Karpas-422 (cell line): Measurements from ENCODE around the gene AGMAT. TPM values are rescaled to one million over a fixed set of nuclear protein-coding genes. Genes with fewer than 3 reads are reported as not detected.

Experiments used
- DNase-seq: peaks from one replicate; pipeline ENCODE4 v3.0.0-alpha.2; 2015
- H2AFZ ChIP-seq: fragments of 200-600 bp; sonication (generic); 2 replicates; pipeline ENCODE4 v1.6.1; 2014; ENCODE audit warnings: antibody characterized with exemption, low read length, mixed read lengths
- H3K27ac ChIP-seq: fragments of 200-600 bp; sonication (generic); 2 replicates; pipeline ENCODE4 v1.5.1; 2014; ENCODE audit warnings: mild to moderate bottlenecking, low read length, moderate library complexity
- H3K27me3 ChIP-seq: fragments of 200-600 bp; sonication (generic); 2 replicates; pipeline ENCODE4 v1.6.1; 2014; ENCODE audit warnings: low read length, mixed read lengths
- H3K36me3 ChIP-seq: fragments of 200-600 bp; sonication (generic); 2 replicates; pipeline ENCODE4 v1.6.1; 2014; ENCODE audit warnings: low read length, mixed read lengths; ENCODE audit not compliant: insufficient read depth
- H3K4me1 ChIP-seq: fragments of 200-600 bp; sonication (generic); 2 replicates; pipeline ENCODE4 v1.6.1; 2014; ENCODE audit warnings: mild to moderate bottlenecking, low read length, mixed read lengths
- H3K4me2 ChIP-seq: fragments of 200-600 bp; sonication (generic); 2 replicates; pipeline ENCODE4 v1.6.1; 2014; ENCODE audit warnings: low read length, low read depth, mild to moderate bottlenecking; ENCODE audit not compliant: poor library complexity, severe bottlenecking
- H3K4me3 ChIP-seq: fragments of 200-600 bp; sonication (generic); 2 replicates; pipeline ENCODE4 v1.5.1; 2014; ENCODE audit warnings: mild to moderate bottlenecking, antibody characterized with exemption, low read length, mixed read lengths
- H3K79me2 ChIP-seq: fragments of 200-600 bp; sonication (generic); 2 replicates; pipeline ENCODE4 v1.6.1; 2014; ENCODE audit warnings: mild to moderate bottlenecking, low read length, mixed read lengths
- H3K9ac ChIP-seq: fragments of 200-600 bp; sonication (generic); 2 replicates; pipeline ENCODE4 v1.6.0; 2014; ENCODE audit warnings: low read length
- H3K9me2 ChIP-seq: fragments of 200-600 bp; sonication (generic), shearing (Covaris generic); replicated peaks from 2 replicates; pipeline ENCODE4 v1.6.0; 2014; ENCODE audit warnings: mild to moderate bottlenecking, low read length, moderate library complexity; ENCODE audit not compliant: insufficient read depth
- H3K9me3 ChIP-seq: fragments of 300-700, 200-600 bp; sonication (generic); 2 replicates; pipeline ENCODE4 v1.6.1; 2014; ENCODE audit warnings: low read length, mixed read lengths
- H4K20me1 ChIP-seq: fragments of 200-600 bp; sonication (generic); 2 replicates; pipeline ENCODE4 v1.6.1; 2014; ENCODE audit warnings: mild to moderate bottlenecking, antibody characterized with exemption, low read length, low read depth; ENCODE audit not compliant: insufficient read depth
- total RNA-seq: library from RNA; depleted of rRNA; stranded (reverse); fragments of >200 nt; shearing (Covaris generic); gene quantifications from 2 replicates; pipeline ENCODE4 v1.2.3, GENCODE V29; 2014; ENCODE audit warnings: low replicate concordance

Gene AGMAT
- total RNA-seq, 1 experiment from 2014 or later, result 3.3 TPM

DNA sequence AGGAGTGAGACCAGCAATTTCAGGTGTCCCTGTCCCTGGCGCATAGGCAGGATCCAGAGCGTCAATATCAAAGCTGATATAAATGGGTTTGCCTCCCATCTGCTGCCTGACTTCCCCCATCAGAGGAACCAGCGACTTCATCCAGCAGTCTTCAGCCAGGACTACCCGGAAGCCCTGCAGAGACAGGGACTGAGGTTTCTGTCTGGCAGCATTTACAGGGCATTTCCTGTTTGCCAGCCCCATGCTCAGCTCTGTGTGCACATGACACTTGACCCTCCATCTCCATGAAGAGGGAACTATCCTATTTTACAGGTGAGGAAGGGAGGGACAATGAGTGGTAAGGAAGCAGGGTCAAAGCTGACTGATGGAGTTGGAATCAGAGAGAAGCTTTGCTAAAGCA lies 7.2 kb downstream of the AGMAT start:
- Histone ChIP-seq H3K27me3 (no peaks in the 10 kb centered on the region), H3K79me2 (no peaks in the 10 kb centered on the region), H3K9me3 (no peaks in the 10 kb centered on the region), H3K4me2 (no peak overlapping the region), H3K9me2 (no peaks in the 10 kb centered on the region), H3K27ac (no peak overlapping the region), H3K4me1 (peaks cover 13% of the 10 kb centered on the region), H2AFZ (no peak overlapping the region), H3K36me3 (no peaks in the 10 kb centered on the region), H3K9ac (no peak overlapping the region), H3K4me3 (no peak overlapping the region), H4K20me1 (no peaks in the 10 kb centered on the region)
- DNase-seq, result no peak

DNA sequence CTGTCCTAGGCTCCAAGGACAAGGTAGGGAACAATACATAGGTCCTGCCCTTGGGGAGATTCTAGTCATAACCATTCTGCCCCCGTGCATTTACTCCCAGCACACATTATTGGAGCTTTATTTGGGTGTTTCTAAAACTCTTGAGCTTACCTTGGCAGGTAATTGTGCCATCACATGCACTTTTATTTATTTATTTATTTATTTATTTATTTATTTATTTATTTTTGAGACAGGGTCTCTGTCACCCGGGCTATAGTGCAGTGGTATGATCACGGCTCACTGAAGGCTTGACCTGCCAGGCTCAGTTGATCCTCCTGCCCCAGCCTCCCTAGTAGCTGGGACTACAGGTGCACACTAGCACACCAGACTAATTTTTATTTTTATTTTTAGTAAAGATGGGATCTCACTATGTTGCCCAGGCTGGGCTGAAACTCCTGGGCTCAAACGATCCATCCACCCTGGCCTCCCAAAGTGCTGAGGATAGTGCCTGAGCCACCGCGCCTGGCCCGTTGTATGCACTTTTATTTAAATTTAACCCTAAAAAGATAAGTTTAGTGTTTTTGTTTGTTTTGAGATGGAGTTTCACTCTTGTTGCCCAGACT lies 9.2 kb downstream of the AGMAT start:
- no peak overlapping the region for H3K4me3 ChIP-seq
- no peaks in the 10 kb centered on the region for H3K9me2 ChIP-seq
- no peaks in the 10 kb centered on the region for H3K27me3 ChIP-seq
- H3K4me1 ChIP-seq, result peaks cover 33% of the 10 kb centered on the region
- H3K9me3 ChIP-seq, result no peaks in the 10 kb centered on the region
- no peak for DNase-seq
- H3K4me2 ChIP-seq, result no peak overlapping the region
- no peak overlapping the region for H3K9ac ChIP-seq
- no peak overlapping the region for H2AFZ ChIP-seq
- H3K79me2 ChIP-seq, result no peaks in the 10 kb centered on the region
- no peak overlapping the region for H3K27ac ChIP-seq
- no peaks in the 10 kb centered on the region; the same call in 1 of the 2 replicates for H3K36me3 ChIP-seq
- no peaks in the 10 kb centered on the region for H4K20me1 ChIP-seq

DNA sequence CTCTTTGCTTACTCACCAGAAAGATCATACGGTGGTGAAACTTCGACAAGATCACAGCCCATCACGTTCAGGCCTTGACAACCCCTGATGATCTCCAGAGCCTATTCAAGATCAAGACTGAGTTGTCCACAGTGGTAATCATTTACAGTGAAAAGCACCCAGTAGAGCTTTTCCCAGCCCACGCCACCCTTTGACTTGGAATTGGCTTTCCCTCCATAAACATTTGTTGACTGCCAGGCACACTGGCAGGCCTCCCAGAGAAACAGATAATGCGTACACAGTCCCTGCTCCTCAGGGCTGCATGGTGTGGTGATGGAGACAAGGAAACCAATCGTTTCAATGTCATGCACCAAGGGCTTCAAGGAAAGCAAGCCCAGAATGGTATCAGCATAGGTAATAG lies 10.1 kb downstream of the AGMAT start:
- Histone ChIP-seq H3K27me3 (no peaks in the 10 kb centered on the region), H3K79me2 (no peaks in the 10 kb centered on the region), H3K9me2 (no peaks in the 10 kb centered on the region), H2AFZ (no peak overlapping the region), H3K4me1 (peaks cover 35% of the 10 kb centered on the region), H4K20me1 (no peaks in the 10 kb centered on the region), H3K4me3 (no peak overlapping the region), H3K9ac (no peak overlapping the region), H3K36me3 (no peaks in the 10 kb centered on the region; the same call in 1 of the 2 replicates), H3K9me3 (no peaks in the 10 kb centered on the region), H3K4me2 (no peak overlapping the region), H3K27ac (no peak overlapping the region)
- DNase-seq, result no peak

DNA sequence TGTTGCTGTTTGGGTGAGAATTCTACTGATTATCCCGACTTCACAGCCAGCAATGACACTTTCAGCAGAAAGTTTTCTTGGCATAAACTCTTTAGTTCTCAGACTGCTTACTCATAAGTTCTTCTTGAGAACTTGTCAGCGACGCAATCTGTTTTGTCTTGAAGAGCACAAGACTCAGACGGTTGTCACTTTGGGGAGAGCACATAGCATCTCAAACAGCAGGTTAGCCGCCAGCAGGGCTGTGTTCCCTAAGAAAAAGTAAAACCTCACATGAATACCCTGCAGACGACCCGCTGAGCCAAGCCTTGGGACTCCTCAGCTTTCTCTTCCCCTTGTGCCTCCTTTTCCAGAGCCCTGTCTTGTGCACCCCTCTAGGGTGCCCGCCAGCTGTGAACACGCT lies 11.4 kb downstream of the AGMAT start:
- Histone ChIP-seq H3K4me3 (no peak overlapping the region), H3K9me3 (no peaks in the 10 kb centered on the region), H3K9me2 (no peaks in the 10 kb centered on the region), H3K36me3 (peaks cover 2% of the 10 kb centered on the region; the same call in 1 of the 2 replicates), H4K20me1 (no peaks in the 10 kb centered on the region), H3K4me2 (no peak overlapping the region), H2AFZ (no peak overlapping the region), H3K79me2 (no peaks in the 10 kb centered on the region), H3K27me3 (no peaks in the 10 kb centered on the region), H3K4me1 (peaks cover 22% of the 10 kb centered on the region), H3K9ac (no peak overlapping the region), H3K27ac (no peak overlapping the region)
- DNase-seq, result no peak

DNA sequence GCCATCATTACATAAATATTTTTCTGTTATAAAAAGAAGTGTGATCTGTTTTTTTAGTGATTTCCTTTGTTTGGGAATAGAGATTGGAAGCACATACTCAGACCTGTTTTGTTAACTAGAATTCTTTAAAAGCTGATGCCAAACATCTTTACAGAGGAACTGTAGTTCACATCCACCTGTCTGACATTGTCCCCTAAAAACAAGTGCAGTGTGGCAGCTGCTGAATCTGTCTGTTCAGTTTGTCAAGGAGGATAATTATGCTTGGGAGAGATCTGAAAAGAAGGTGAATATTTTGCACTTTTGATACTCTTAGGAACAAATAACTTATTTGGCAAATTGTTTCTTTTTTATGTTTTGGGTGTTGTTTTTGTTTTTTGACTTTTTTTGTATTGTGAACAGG lies 13.6 kb downstream of the AGMAT start:
- Histone ChIP-seq H3K9me3 (no peaks in the 10 kb centered on the region), H3K4me3 (peak overlapping the region; percentile 41; the same call in 1 of the 2 replicates), H2AFZ (no peak overlapping the region), H3K9me2 (no peaks in the 10 kb centered on the region), H3K27ac (peak overlapping the region; percentile 97), H3K4me2 (peak overlapping the region; percentile 74), H4K20me1 (no peaks in the 10 kb centered on the region), H3K79me2 (no peaks in the 10 kb centered on the region), H3K9ac (peak overlapping the region; percentile 45), H3K36me3 (peaks cover 5% of the 10 kb centered on the region; the same call in 1 of the 2 replicates), H3K4me1 (peaks cover 22% of the 10 kb centered on the region), H3K27me3 (no peaks in the 10 kb centered on the region)
- no peak for DNase-seq

DNA sequence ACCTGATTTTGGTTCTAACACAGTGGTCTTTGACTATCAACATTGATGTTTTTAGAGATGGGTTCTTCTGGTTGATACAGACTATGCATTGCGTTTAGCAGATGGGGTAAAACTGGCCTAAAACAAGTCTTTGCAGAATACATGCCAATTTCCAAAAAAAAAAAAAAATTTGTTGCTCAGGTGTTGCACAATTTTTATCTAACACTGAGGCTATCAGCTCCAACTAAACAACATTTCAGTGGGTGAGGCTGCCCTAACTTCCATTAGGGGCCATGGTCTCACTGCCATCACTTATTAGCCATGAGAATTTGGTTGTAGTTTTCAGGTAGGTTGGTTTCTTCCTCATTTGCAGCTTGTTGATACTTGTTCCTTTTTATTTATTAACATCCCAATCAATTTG lies 14.0 kb downstream of the AGMAT start:
- peak overlapping the region; percentile 45 for H3K9ac ChIP-seq
- no peaks in the 10 kb centered on the region for H3K27me3 ChIP-seq
- no peak for DNase-seq
- H3K36me3 ChIP-seq, result peaks cover 8% of the 10 kb centered on the region
- no peaks in the 10 kb centered on the region for H3K9me2 ChIP-seq
- peak overlapping the region; percentile 97 for H3K27ac ChIP-seq
- peak overlapping the region; percentile 74 for H3K4me2 ChIP-seq
- H2AFZ ChIP-seq, result no peak overlapping the region
- no peak overlapping the region for H3K4me3 ChIP-seq
- H3K79me2 ChIP-seq, result no peaks in the 10 kb centered on the region
- no peaks in the 10 kb centered on the region for H4K20me1 ChIP-seq
- H3K4me1 ChIP-seq, result peaks cover 22% of the 10 kb centered on the region
- no peaks in the 10 kb centered on the region for H3K9me3 ChIP-seq

DNA sequence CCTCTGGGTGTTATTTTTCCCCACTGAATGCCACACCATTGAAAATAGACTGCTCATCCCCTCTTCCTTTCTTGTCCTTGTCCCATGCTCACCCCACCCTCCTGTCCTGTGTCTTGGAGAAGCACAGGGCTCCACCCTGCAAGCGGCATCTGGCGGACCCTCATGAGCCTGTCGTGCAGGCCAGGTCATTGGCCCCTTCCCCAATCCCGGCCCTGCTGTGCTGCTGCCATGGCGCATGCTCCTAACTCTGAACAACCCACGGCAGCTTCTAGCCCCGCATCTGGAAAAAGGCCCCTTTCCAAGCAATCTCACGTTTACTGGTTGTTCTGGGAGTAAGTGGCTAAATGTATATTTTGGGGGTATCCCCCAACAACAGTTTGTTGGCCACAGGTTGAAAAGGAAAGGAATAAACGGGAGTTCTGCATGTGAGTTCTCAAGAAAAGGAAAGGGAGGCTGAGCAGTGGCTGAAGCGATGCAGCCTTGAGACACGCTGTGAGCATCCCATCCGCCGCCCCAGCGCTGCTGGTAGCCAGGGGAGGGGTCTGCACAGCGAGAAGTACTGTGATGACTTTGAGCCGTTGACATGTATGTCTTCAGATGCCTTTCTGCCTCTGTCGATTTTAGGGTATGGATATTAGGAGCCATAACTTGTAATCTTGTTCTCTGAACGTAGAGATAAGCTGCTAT lies 16.3 kb downstream of the AGMAT start:
- Histone ChIP-seq H3K27ac (no peak overlapping the region), H3K9me2 (no peaks in the 10 kb centered on the region), H4K20me1 (no peaks in the 10 kb centered on the region), H3K79me2 (no peaks in the 10 kb centered on the region), H3K4me3 (no peak overlapping the region), H3K4me2 (no peak overlapping the region), H3K27me3 (no peaks in the 10 kb centered on the region), H3K9me3 (no peaks in the 10 kb centered on the region), H3K36me3 (peaks cover 20% of the 10 kb centered on the region), H3K9ac (no peak overlapping the region), H2AFZ (no peak overlapping the region), H3K4me1 (peaks cover 26% of the 10 kb centered on the region)
- DNase-seq, result no peak

DNA sequence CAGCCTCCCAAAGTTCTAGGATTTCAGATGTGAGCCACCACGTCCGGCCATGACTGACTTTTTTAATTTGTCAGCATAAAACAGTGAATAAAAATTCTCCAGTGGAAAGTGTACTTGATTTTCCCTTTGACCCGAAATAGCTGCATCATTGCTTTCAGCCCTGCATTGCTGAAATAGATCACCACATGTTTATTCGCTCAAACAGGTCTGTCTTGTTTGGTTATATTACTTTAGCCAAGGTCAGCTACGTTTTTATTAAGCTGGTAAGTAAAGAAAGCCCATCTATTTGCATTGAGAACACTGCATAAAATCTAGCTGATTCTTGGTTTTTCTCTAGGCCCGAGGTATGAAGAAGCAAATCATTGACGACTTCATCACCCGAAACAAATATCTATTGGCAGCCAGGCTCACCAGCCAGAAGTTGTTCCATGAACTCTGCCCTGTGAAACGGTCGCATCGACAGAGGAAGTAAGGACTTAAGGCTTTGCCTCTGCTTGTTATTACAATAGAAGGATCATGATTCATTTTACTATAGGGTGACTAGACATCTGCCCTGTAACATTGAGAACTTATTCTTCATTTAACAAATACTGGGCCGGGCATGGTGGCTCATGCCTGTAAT lies 25.6 kb downstream of the AGMAT start:
- peaks cover 4% of the 10 kb centered on the region for H3K4me1 ChIP-seq
- H4K20me1 ChIP-seq, result no peaks in the 10 kb centered on the region
- H3K27me3 ChIP-seq, result no peaks in the 10 kb centered on the region
- DNase-seq, result no peak
- no peaks in the 10 kb centered on the region for H3K9me2 ChIP-seq
- H3K36me3 ChIP-seq, result peaks cover 12% of the 10 kb centered on the region
- no peak overlapping the region for H3K4me2 ChIP-seq
- no peak overlapping the region for H3K9ac ChIP-seq
- no peaks in the 10 kb centered on the region for H3K79me2 ChIP-seq
- H3K9me3 ChIP-seq, result no peaks in the 10 kb centered on the region
- no peak overlapping the region for H3K27ac ChIP-seq
- no peak overlapping the region for H2AFZ ChIP-seq
- H3K4me3 ChIP-seq, result no peak overlapping the region
